Glomerular endothelial cell (primary cell): ENCODE results near the gene MACIR. TPM values are rescaled to one million over a fixed set of nuclear protein-coding genes. Genes with fewer than 3 reads are reported as not detected.
"Not testable (repeated sequence)": the region's sequence is repeated elsewhere in the genome, so short reads cannot be mapped to it uniquely, and the experiment has no call there.

Experiments used
- DNase-seq: peaks from one replicate; pipeline ENCODE4 v3.0.0-alpha.2; 2011; ENCODE audit warnings: low read depth, low spot score; ENCODE audit errors: extremely low read depth
- total RNA-seq: library from RNA; depleted of rRNA; stranded (reverse); fragments of >200 nt; gene quantifications from 2 replicates; pipeline ENCODE4 v1.2.3, GENCODE V29; 2015

Gene MACIR, protein sequence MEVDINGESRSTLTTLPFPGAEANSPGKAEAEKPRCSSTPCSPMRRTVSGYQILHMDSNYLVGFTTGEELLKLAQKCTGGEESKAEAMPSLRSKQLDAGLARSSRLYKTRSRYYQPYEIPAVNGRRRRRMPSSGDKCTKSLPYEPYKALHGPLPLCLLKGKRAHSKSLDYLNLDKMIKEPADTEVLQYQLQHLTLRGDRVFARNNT
- total RNA-seq, result 10.7 and 12.0 TPM in 2 replicates

DNA sequence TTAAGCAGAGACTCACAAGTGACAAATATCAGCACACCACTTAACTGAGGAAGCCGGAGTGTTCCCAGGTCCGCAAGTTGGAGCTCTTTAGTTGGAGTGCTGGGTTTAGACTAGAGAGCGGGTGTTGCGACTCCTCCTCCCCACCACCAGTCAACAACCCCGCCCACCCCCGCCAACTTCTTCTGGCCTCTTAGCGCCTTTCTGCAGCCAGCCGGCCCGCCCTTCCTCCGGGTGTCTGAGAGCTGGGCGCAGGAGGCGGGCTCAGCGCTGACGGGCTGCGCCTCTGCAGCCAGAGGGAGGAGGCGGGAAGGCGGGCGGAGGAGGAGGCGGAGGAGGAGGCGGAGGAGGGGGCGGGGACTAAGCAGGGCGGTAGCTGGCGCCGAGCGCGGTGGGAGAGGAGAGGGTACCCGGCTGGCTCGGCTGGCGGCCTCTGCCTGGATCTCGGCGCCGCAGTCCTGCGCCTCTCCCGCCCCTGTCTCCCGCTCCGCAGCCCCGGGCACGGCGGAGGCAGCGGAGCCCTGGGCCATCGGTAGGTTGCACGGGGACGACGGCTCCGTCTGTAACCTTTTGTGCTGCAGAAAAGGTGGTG lies at the start of gene MACIR:
Gene MACIR (plus strand): TSS at position 396 of the 589 bp plus-strand sequence. CDS start 17,157 bp downstream, outside the sequence.
- DNase-seq, result peak; percentile 66

DNA sequence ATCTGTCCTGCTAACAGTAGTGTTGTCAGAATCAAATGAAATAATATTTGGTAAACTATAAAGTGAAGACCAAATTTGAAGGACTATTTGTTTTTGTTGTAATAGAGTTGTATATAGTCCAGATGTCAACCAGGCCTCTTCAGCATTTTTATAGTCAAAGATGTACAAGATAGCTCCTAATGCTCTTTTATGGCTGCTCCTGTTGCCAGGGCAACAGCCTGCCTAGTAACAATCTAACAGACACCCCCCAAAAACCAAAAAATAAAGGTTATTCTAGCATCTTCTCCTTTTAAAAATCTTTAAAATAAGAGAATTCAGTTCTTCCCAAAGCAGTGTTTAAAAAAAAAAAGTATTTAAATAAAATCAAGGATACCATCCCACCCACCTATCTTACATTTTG lies 49.5 kb upstream of the MACIR start:
- DNase-seq, result no peak

DNA sequence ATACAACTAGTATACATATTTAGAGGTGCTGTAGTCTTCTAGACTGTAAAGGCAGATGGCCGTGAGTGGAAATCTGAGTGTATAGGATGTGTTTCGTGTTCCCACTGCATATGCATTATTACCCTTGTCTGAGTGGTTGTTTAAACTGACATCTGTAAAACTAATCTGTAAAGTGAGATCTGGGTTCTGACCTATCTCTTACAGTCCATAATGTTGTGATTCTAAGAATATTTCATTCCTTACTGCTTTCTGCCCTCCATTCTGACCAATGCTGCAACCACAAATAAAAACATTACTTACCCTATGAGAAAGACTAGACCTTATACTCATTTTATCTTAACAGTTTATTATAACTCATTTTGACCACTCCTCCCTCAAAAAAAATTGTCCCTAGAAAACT lies 47.6 kb upstream of the MACIR start:
- no peak for DNase-seq

DNA sequence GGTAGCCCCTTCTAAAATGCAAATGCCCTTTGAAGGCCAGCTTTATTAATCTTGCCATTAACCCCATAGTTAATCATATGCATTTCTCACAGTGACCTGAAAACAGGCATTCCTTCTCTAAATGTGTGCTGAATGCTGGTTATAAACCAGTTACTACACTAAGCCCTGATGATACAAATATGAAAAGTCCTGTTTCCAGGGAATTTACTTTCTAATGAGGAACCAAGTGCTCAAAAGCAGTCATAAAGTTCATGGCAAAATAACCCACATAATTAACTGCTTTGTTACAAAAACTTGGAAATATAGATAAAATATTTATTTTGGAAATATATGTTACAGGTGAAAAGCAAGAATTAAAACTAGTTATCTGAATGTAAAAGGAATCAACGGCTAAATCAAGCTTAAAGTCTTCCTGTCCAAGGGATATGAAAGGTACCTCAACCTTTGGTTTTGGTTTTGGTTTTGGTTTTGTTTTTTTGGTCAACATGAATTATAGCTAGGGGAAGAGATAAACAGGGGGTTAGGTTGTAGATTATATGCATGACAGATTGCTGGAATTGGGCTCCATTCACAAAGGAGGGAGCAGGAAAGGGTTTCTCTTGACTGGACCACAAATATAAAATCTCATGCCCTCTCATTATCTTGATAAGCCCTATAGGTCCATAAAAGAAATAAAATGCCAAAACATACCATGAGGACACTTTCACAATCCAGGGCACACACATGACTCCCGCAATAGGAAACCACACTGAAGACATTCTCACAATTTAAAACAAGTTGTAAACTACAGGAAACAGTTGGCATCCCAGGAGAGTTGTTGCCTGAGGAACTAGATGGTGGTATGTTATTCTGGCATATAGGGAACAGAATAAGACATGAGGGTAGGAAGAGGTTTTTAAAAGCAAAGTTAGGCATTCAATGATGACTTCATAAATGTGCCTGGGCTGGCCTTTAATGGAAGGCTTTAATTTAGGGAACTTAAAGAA lies 46.7 kb upstream of the MACIR start:
- no peak for DNase-seq

DNA sequence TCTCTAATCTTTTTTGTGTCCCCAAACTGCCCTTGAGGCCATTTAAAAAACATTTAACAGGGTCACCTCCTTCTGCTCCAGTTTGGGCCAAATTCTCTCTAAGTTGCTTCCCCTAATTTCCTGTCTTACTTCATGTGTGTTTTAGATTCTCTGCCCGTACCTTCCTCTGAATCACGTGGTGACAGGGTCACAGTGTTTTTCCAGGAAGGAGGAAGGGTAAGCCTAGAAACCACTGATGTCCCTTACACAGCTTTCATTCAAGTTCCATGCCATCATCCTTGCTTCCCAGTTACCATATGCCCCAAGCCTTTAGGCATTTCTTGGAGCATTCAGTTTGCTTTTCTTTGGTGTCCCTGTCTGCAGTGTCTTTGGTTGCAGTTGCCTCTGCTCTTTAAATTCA lies 42.4 kb upstream of the MACIR start:
- DNase-seq, result no peak

DNA sequence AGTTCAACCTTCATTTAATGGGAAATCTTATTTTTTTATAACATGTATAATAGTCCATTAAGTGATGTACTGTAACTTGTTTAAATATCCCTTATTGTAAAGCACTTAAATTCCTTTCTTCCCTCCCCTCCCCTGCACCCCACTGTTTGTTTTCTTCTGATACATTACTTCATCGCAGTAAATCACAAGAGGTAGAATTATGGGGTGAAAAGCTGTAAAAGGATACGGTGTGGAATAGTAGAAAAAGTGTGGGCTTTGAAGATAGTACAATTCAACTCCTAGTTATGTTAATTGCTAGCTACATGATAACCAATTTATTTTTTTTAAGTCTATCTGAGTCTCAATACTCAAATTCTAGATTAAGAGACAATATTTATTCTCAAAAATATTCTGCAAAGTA lies 41.9 kb upstream of the MACIR start:
- no peak for DNase-seq

DNA sequence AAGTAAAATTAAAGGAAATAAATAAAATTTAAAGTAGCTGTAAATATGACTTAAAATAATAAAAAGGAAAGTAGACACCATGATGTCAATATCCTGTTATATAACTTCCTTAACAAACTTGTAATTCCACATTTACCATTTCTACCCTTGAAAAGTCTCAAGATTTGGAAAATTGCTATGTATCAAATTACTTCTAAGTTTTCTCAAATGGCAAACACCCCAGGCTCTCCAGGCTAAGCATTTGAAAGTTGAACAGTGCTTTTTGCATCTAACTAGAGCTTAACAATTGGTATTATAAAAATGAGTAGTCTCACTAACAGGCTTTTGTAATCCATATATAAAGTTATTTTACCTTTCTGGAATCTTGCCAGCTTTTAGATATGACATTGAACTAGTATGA lies 41.5 kb upstream of the MACIR start:
- no peak for DNase-seq

DNA sequence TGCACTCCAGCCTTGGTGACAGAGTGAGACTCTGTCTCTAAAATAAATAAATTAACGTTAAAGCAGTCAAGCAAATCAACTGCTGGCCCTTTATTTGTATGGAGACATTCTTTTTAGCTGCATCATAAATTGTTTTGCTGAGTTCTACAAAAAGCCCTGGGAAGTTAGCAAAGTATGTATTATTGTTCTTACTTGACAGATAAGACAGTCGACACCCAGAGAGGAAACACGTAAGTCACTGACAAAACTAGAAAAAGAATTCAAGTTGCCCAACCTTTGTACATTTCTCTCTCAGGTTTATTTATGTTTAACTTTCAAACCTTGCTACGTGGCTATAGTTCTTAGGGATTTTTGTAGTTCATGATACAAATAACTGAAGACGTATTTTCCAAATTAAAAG lies 40.4 kb upstream of the MACIR start:
- no peak for DNase-seq

DNA sequence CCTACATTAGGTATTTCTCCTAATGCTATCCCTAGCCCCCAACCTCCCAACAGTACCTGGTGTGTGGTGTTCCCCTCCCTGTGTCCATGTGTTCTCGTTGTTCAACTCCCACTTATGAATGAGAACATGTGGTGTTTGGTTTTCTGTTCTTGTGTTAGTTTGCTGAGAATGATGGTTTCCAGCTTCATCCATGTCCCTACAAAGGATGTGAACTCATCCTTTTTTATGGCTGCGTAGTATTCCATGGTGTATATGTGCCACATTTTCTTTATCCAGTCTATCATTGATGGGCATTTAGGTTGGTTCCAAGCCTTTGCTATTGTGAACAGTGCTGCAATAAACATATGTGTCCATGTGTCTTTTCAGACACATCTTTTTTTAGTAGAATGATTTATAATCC lies 39.5 kb upstream of the MACIR start:
- not testable (repeated sequence) for DNase-seq

DNA sequence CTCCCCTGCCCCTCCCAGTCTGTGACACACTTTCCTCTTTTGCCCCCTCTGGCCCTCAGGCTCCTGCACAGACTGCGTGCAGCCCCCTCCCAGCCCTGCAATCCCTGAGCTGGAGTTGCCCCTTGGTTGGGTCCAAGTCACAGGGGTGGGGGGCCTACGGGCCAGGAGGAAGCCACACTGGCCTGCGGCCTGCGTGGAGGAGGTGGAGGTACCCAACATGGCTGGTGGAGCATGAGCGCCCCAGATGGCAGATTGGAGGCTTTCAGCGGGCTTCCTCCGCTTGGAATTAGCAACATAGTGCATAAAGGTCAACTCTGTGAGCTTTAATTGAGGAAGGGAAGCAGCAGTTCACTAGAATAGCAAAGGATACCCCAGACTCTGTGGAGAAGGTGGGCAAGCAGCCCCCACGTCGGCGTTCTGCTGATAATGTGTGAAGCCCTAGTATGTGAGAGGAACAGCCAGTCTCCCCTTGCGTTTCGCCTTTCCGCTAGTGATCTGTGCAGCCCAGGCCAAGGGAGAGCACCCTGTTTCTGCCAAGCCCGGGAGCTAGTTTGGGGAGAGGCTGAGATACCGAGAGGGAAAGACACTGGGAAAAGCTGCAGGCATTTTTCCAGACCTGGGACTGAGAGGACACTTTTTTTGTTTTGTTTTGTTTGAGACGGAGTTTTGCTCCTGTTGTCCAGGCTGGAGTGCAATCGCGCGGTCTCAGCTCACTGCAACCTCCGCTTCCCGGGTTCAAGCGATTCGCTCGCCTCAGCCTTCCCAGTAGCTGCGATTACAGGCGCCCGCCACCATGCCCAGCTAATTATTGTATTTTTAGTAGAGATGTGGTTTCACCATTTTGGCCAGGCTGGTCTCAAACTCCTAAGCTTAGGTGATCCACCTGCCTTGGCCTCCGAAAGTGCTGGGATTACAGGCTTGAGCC lies 35.3 kb upstream of the MACIR start:
- no peak for DNase-seq

DNA sequence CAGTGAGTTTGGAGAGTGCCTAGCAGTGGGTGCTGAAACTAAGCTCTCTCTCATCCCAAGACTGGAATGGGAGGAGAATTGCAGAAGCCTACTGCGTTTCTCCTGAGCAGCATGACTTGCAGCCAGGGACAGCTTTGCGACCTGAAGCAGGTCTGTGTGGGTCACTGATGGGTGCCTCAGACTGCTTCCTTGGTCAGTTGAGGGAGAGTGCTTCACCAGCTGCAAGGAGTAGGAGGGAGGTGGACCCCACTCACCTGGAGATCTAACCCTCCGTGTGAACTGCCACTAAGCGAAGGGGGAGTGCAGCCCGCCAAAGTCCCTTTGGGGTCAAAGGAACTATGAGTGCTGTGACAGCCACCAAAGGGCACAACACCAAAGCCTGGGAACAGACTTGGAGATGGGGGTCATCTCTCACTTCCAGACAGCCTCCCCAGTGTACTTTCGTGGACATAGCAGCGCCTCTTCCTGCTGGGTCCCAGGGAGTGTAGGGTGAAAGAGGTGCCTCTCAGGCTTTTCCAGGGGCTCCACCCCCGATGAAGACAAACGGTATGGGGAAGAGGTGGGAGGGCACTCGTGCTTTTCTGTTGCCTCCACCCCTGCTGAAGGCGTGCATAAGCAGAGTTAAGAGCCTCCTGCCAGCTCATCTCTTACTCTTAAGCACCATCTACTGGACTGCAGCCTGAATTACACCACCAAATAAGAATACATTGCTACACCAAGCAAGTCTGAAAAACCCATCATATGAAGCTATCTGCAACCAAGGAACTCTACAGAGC lies 34.3 kb upstream of the MACIR start:
- DNase-seq, result no peak

DNA sequence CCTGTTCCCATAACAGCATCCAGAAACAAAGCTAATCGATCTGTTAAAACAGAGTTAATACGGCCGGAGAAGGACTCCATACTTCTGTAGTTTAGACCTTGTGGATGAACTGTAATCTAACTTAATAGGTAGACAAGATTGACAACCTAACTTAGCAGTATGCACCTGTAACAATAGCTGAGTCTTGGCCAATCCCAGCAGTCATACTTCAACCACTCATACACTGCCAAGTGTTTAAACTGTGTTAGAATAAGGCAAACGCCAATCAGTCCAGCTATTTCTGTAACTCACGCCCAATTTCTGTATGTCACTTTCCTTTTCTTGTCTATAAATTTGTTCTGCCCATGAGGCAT lies 33.7 kb upstream of the MACIR start:
- DNase-seq, result no peak

DNA sequence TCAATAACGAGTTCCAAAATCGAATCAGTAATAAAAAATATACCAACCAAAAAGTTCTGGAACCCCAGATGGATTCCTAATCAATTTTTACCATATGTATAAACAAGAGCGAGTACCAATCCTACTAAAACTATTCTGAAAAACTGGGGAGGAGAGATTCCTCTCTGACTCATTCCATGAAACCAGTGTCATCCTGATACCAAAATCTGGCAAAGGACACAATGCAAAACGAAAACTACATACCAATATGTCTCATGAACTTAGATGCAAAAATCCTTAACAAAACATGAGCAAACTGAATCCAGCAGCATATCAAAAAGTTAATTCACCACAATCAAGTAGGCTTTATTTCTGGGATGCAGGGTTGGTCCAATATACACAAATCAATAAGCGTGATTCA lies 30.5 kb upstream of the MACIR start:
- no peak for DNase-seq

DNA sequence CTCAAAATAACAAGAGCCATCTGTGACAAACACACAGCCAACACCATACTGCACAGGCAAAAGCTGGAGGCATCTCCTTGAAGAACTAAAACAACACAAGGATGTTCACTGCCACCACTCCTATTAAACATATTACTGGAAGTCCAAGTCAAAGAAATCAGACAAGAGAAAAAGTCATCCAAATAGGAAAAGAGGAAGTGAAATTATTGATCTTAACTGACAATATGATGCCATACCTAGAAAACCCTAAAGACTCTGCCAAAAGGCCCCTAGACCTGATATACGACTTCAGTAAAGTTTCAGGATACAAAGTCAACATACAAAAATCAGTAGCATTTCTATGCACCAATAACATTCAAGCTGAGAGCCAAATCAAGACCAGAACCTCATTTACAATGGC lies 30.0 kb upstream of the MACIR start:
- DNase-seq, result no peak

DNA sequence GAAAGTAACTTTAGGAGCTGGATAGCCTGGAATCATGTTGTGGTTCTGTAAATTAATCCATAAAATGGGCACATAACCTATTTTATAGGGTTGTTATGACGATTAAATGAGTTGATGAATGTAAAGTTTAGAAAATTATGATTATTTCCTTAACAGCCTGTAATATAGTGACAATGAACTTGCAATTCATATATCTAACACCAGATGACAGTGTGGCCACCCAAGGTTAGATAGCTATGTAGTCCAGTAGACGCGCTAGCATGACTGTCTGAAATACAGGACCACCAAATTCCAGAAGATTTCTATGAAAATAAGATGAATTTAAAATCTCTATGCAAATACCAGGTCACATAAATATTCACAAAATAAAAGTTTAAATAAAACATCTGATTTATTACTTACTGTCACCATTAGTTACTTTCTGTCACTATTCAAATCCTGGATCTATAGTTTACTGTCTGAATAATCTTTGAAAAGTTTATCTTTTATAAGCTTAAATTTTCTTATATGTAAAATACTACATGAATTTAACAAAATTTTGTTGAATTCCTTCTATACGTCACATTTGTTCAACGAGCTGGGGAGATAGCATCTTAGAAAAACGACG lies 26.1 kb upstream of the MACIR start:
- DNase-seq, result no peak

DNA sequence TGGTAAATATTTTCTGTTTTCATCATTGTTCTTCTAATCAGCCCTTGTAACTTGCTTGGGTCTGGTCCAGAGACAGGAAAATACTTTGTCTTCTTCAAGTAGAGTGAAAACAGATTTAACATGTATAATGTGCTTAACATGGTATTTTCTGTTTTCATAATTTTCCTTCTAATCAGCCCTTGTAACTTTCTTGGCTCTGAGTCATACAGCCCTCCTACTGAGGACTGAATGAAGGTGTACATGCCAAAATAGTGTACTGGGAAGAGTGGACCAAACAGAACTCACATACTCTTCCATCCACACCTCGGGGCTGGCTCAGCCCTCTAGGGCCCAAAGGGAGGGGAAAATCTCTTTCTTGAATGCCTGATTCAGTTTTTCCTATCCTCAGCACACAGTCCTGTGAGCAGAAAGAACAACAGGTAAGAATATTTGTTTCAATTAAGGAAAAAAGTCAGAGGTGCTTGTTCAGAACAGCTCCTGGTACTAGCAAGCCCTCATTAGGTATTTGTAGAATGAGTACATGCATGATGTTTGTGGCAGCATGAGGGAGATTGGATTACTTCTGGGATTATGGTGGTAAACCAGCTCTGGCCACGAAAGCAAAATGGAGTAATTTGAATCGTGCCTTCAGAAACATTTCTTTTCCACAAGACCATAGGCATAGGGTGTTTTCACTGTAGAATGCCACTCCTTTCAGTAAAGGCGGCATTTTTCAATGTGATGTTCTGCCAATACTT lies 24.2 kb upstream of the MACIR start:
- no peak for DNase-seq

DNA sequence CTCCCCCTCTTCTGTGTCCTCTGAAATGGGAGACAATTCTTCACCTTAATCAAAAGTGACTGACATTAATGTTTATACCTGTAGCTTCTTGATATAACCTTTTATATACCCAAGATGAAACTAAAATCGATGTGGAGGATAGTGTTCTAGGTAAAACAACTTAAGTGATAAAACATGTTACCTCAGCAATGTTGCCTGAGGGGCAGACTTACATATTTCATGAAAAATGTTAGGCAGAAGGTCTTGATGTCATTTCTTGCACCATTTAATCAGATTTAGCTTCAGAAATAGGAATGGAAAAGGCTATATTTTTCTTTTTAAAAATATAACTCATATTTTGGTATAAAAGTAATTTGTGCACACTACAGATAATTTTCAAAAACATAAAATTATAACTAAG lies 22.7 kb upstream of the MACIR start:
- DNase-seq, result no peak

DNA sequence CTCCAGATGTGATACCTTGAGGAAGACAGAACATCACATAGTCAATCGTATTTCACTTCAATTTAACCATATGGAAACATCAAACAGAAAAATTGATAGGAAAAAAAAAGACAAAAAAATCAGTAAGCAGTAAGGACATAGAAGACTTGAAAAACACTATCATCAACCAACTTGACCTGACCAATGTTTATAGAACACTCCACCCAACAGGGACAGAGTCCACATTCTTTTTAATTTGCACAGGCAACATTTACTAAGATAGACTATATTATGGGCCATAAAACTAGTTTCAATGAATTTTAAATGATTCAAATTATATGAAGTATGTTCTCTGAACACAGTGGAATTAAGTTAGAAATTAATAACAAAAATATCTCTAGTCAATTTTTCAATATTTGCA lies 20.8 kb upstream of the MACIR start:
- DNase-seq, result no peak

DNA sequence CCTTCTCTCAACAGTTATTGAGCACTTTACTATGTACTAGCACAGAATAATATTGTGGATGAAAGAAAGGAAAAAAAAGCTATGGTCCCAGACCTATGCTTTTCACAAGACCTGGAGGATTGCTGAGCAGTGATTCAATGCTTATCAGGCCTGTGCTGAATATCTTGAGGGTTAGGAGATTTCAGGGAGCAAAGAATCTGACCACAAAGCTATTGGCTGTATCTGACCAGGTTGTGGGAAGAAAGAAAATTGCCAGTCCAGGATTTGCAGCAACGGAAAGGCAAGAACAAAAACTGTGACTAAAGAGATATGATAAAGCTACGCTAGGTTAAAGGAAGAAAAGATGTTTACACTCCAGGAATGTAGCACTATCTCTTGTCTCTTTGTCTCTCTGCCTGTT lies 14.9 kb upstream of the MACIR start:
- no peak for DNase-seq
